ENCODE results near the gene TMEM191C.
"Not testable (repeated sequence)": the region's sequence is repeated elsewhere in the genome, so short reads cannot be mapped to it uniquely, and the experiment has no call there.

Gene TMEM191C

DNA sequence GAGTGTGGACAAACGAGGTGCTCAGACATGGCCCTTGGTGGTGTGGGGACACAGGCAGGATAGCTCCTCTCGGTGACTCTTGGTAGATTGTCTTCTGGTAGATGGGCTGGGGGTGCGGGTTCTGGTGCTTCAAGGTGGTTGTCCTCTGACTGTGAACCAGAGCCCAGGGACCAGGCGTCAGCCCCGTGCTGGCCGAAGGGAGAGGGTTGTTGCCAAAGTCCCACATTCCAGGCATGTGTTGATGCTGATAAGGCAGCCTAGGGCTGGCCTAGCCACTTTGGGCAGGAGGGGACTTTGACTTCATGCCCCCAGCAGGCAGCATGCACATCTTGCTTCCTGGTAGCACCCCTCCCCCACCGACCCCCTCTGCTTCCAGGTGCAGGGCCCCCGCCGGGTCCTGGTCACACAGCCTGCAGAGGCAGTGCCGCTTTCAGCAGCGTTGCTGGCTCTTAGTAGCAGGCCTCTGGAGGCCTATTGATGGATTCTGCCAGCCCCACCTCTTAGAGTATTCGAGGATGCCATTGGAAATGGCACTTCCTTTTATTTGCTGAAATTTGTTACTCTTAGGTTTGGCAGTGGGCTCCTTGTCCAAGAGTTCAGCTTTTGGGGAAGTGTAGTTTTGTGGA lies 43.0 kb upstream of the TMEM191C start:
- H3K9me3 ChIP-seq (ENCODE audit: control insufficient read depth, low read length); H3K4ac ChIP-seq (ENCODE audit: low read depth in 1 of 2, low read length in 2 of 2); H3K79me1 ChIP-seq (replicated peaks; ENCODE audit: low read length, poor library complexity, severe bottlenecking); H2AFZ ChIP-seq (ENCODE audit: low read depth, low read length); H3K18ac ChIP-seq (ENCODE audit: low read depth in 1 of 2, low read length in 2 of 2); H4K91ac ChIP-seq (ENCODE audit: low read length); DNase-seq; H3K27ac ChIP-seq (ENCODE audit: low read length, poor library complexity, severe bottlenecking); H3K23ac ChIP-seq (ENCODE audit: low read length in 2 of 2); H3K9ac ChIP-seq (ENCODE audit: low read length); H2BK15ac ChIP-seq (ENCODE audit: low read depth, poor library complexity, severe bottlenecking); H3K36me3 ChIP-seq (ENCODE audit: control insufficient read depth in 1 of 2, insufficient read depth in 2 of 2, low read depth in 1 of 2, low read length in 2 of 2); H4K8ac ChIP-seq (ENCODE audit: low read length); H2BK12ac ChIP-seq (ENCODE audit: low read length in 2 of 2); H3K27me3 ChIP-seq (ENCODE audit: control insufficient read depth in 1 of 2, insufficient read depth in 1 of 2, low read length in 2 of 2); H2BK5ac ChIP-seq (ENCODE audit: low read depth, low read length, poor library complexity, severe bottlenecking); H3K14ac ChIP-seq (ENCODE audit: low read length in 2 of 2); H2BK120ac ChIP-seq (ENCODE audit: low read depth, low read length); H3K4me3 ChIP-seq (ENCODE audit: insufficient read depth in 1 of 2, low read depth in 1 of 2, low read length in 2 of 2); H2AK5ac ChIP-seq (ENCODE audit: low read length, severe bottlenecking); H3K4me2 ChIP-seq (ENCODE audit: low read length, poor library complexity, severe bottlenecking); H3K4me1 ChIP-seq (ENCODE audit: control insufficient read depth, insufficient read depth, low read depth, low read length): not testable (repeated sequence)
- no CpG with 5 or more reads among the region's 12 CpGs for WGBS

DNA sequence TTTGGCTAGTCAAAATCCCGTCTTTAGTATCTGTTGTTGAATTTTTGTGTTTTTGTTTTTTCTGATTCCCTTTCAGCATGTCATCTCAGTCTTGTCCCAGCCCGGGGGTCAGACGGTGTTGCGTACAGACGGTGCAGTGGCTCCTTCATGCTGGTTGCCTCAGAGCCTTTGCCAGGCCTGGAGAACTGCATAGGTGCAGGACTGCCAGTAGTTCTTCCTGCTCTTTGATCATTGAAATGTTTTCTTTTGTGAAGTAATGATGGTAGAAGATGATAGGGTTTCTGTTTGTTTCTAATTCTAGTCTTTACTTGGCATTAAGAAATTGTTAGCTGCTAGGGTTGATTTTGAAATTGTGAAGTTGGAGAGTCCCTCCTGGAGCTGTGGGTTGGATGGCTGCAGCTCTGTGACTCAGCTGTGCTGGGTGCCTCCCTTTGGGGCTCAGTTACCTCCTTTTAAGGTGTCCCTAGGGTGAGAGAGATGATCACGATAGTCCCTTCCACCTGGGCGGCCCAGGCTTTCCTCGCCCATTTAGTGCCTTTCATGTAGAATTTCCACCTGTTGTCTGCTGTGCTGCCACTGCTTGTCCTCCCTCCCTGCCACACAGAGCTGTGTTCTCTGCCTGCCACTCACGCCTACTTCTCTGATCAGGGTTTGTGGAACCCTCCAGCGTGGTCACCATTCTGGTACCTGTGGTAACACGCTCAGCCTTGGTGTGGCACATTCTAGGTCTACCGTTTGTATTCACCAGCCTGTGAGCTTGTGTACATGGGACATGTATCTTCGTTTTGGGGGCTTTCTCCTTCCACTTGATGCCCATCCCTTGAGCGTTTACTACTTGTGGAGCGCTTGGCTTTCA lies 32.6 kb upstream of the TMEM191C start:
- not testable (repeated sequence) for H3K36me3 ChIP-seq (ENCODE audit: control insufficient read depth in 1 of 2, insufficient read depth in 2 of 2, low read depth in 1 of 2, low read length in 2 of 2); H4K91ac ChIP-seq (ENCODE audit: low read length); H3K9ac ChIP-seq (ENCODE audit: low read length); H2BK120ac ChIP-seq (ENCODE audit: low read depth, low read length); H2AFZ ChIP-seq (ENCODE audit: low read depth, low read length); H2BK15ac ChIP-seq (ENCODE audit: low read depth, poor library complexity, severe bottlenecking); H3K18ac ChIP-seq (ENCODE audit: low read depth in 1 of 2, low read length in 2 of 2); H2BK5ac ChIP-seq (ENCODE audit: low read depth, low read length, poor library complexity, severe bottlenecking); H2AK5ac ChIP-seq (ENCODE audit: low read length, severe bottlenecking); H3K27me3 ChIP-seq (ENCODE audit: control insufficient read depth in 1 of 2, insufficient read depth in 1 of 2, low read length in 2 of 2); H3K4me3 ChIP-seq (ENCODE audit: insufficient read depth in 1 of 2, low read depth in 1 of 2, low read length in 2 of 2); H3K4me2 ChIP-seq (ENCODE audit: low read length, poor library complexity, severe bottlenecking); H3K79me1 ChIP-seq (replicated peaks; ENCODE audit: low read length, poor library complexity, severe bottlenecking); H4K8ac ChIP-seq (ENCODE audit: low read length); DNase-seq; H3K14ac ChIP-seq (ENCODE audit: low read length in 2 of 2); H3K23ac ChIP-seq (ENCODE audit: low read length in 2 of 2); H3K4me1 ChIP-seq (ENCODE audit: control insufficient read depth, insufficient read depth, low read depth, low read length); H3K4ac ChIP-seq (ENCODE audit: low read depth in 1 of 2, low read length in 2 of 2); H2BK12ac ChIP-seq (ENCODE audit: low read length in 2 of 2); H3K9me3 ChIP-seq (ENCODE audit: control insufficient read depth, low read length); H3K27ac ChIP-seq (ENCODE audit: low read length, poor library complexity, severe bottlenecking)
- no CpG with 5 or more reads among the region's 15 CpGs for WGBS

DNA sequence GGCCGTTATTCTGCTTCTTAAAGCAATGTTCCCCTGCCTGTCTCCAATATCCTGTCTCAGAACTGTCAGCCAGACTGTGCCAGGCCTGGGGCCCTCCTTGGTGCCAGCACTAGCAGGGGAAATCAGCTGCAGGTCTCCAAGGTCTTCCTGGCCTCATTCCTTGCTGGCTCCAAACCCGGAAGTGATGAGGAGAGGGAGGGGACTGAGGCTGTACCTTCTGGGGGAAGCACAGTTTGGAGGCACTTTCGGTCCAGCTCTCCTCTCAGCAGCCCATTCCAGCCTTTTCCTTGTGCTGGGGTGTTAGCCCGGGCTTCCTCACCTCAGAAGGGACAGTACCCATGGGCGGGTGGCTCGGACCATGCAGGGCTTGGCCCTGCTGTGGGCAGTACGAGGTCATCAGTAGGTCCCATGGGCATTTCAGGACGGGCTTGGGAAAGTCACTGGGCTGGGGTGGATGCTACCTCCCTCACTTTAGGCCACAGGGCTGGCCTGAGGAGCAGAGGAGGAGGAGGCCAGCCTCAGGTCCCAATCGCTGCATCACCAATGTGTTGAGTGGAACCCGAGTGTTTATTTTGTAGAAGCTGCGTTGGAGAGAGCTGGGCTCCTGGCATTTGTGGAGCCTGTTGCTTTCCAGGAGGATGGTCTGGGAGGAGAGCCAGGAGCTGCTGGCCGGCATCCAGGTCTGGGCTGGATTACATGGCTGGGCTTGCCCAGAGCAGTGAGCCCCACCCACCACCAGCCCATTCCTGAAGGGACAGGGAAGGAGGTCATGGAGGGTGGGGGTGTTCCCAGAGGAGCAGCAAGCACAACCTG lies 31.0 kb upstream of the TMEM191C start:
- not testable (repeated sequence) for H2BK12ac ChIP-seq (ENCODE audit: low read length in 2 of 2); H3K9ac ChIP-seq (ENCODE audit: low read length); H3K4me3 ChIP-seq (ENCODE audit: insufficient read depth in 1 of 2, low read depth in 1 of 2, low read length in 2 of 2); H2AK5ac ChIP-seq (ENCODE audit: low read length, severe bottlenecking); H3K4me1 ChIP-seq (ENCODE audit: control insufficient read depth, insufficient read depth, low read depth, low read length); H2AFZ ChIP-seq (ENCODE audit: low read depth, low read length); H3K4ac ChIP-seq (ENCODE audit: low read depth in 1 of 2, low read length in 2 of 2); H4K91ac ChIP-seq (ENCODE audit: low read length); H2BK5ac ChIP-seq (ENCODE audit: low read depth, low read length, poor library complexity, severe bottlenecking); H2BK15ac ChIP-seq (ENCODE audit: low read depth, poor library complexity, severe bottlenecking); H3K23ac ChIP-seq (ENCODE audit: low read length in 2 of 2); H3K4me2 ChIP-seq (ENCODE audit: low read length, poor library complexity, severe bottlenecking); H3K27ac ChIP-seq (ENCODE audit: low read length, poor library complexity, severe bottlenecking); DNase-seq; H3K79me1 ChIP-seq (replicated peaks; ENCODE audit: low read length, poor library complexity, severe bottlenecking); H4K8ac ChIP-seq (ENCODE audit: low read length); H3K14ac ChIP-seq (ENCODE audit: low read length in 2 of 2); H3K36me3 ChIP-seq (ENCODE audit: control insufficient read depth in 1 of 2, insufficient read depth in 2 of 2, low read depth in 1 of 2, low read length in 2 of 2); H3K9me3 ChIP-seq (ENCODE audit: control insufficient read depth, low read length); H2BK120ac ChIP-seq (ENCODE audit: low read depth, low read length); H3K27me3 ChIP-seq (ENCODE audit: control insufficient read depth in 1 of 2, insufficient read depth in 1 of 2, low read length in 2 of 2); H3K18ac ChIP-seq (ENCODE audit: low read depth in 1 of 2, low read length in 2 of 2)
- WGBS, result no CpG with 5 or more reads among the region's 12 CpGs

DNA sequence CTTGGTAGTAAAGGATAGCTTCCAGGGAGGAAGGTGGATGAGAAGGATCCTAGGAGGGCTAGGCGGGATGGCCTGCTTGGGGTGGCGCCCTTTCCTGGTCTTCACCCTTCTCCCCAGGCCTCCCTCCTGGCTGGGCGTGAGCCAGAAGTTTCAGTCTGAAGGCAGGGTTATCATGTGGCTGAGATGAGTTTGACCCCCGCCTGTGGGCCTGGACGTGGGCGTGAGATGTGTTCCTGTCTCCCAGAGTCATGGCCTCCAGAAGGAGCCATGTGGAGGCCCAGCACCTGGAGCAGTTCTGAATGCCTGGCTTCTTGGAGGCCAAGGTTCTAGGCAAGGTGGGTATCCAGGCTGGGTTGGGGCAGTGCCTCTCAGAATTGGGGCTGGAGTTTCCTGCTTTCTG lies 29.2 kb upstream of the TMEM191C start:
- not testable (repeated sequence) for H2BK120ac ChIP-seq (ENCODE audit: low read depth, low read length); H3K23ac ChIP-seq (ENCODE audit: low read length in 2 of 2); DNase-seq; H3K36me3 ChIP-seq (ENCODE audit: control insufficient read depth in 1 of 2, insufficient read depth in 2 of 2, low read depth in 1 of 2, low read length in 2 of 2); H3K9ac ChIP-seq (ENCODE audit: low read length); H2BK15ac ChIP-seq (ENCODE audit: low read depth, poor library complexity, severe bottlenecking); H3K18ac ChIP-seq (ENCODE audit: low read depth in 1 of 2, low read length in 2 of 2); H4K8ac ChIP-seq (ENCODE audit: low read length); H3K4ac ChIP-seq (ENCODE audit: low read depth in 1 of 2, low read length in 2 of 2); H3K79me1 ChIP-seq (replicated peaks; ENCODE audit: low read length, poor library complexity, severe bottlenecking); H3K27me3 ChIP-seq (ENCODE audit: control insufficient read depth in 1 of 2, insufficient read depth in 1 of 2, low read length in 2 of 2); H3K4me1 ChIP-seq (ENCODE audit: control insufficient read depth, insufficient read depth, low read depth, low read length); H2AFZ ChIP-seq (ENCODE audit: low read depth, low read length); H3K4me2 ChIP-seq (ENCODE audit: low read length, poor library complexity, severe bottlenecking); H4K91ac ChIP-seq (ENCODE audit: low read length); H2AK5ac ChIP-seq (ENCODE audit: low read length, severe bottlenecking); H3K9me3 ChIP-seq (ENCODE audit: control insufficient read depth, low read length); H2BK5ac ChIP-seq (ENCODE audit: low read depth, low read length, poor library complexity, severe bottlenecking); H2BK12ac ChIP-seq (ENCODE audit: low read length in 2 of 2); H3K4me3 ChIP-seq (ENCODE audit: insufficient read depth in 1 of 2, low read depth in 1 of 2, low read length in 2 of 2); H3K27ac ChIP-seq (ENCODE audit: low read length, poor library complexity, severe bottlenecking); H3K14ac ChIP-seq (ENCODE audit: low read length in 2 of 2)
- no CpG with 5 or more reads among the region's 6 CpGs for WGBS

Data from mesenchymal stem cell (in vitro differentiated cells and primary cell).